Measurements from ENCODE around the gene WDR5. TPM values are rescaled to one million over a fixed set of nuclear protein-coding genes. Genes with fewer than 3 reads are reported as not detected.

Gene WDR5
- total RNA-seq, 4 donors from 2014 or later = 24.1 to 40.1 (median 27.1) TPM

GRCh38 chr9:134193912-134194535 is 58.1 kb downstream of the WDR5 start:
- Histone ChIP-seq H3K4me3 (replicated peaks in 1 of 3) (no peak overlapping the region), H3K27me3 (no peaks in the 10 kb centered on the region), H3K27ac (no peak overlapping the region), H3K4me1 (peaks cover 0 to 16% of the 10 kb centered on the region in 2 donors), H3K36me3 (no peaks in the 10 kb centered on the region), H3K9me3 (no peaks in the 10 kb centered on the region)
- peak in 1 of 2 donors; percentile 1 for DNase-seq
- no peak for TF ChIP-seq POLR2A (IDR thresholded peaks at IDR 0.05)
- TF ChIP-seq CTCF (IDR thresholded peaks at IDR 0.05) = no peak
- WGBS, 2 donors = 87 to 93% methylated on average over 8 to 11 of the region's 11 CpGs
- intact Hi-C loops (cut with DNase I) = no loop called here

- TF ChIP-seq POLR2A (IDR thresholded peaks at IDR 0.05) (no peak), CTCF (IDR thresholded peaks at IDR 0.05) (no peak)
- Histone ChIP-seq H3K27ac (no peak overlapping the region), H3K36me3 (no peaks in the 10 kb centered on the region), H3K9me3 (no peaks in the 10 kb centered on the region), H3K27me3 (no peaks in the 10 kb centered on the region), H3K4me1 (peaks cover 0 to 16% of the 10 kb centered on the region in 2 donors), H3K4me3 (replicated peaks in 1 of 3) (no peak overlapping the region)
- intact Hi-C loops (cut with DNase I) = no loop called here
- WGBS, 2 donors = 69 to 71% methylated on average over 6 of the region's 6 CpGs
- no peak for DNase-seq
Measured at GRCh38 chr9:134195558-134195957, 59.7 kb downstream of the WDR5 start.

- no peak for DNase-seq
Measured at GRCh38 chr9:134196911-134197310, 61.0 kb downstream of the WDR5 start.

GRCh38 chr9:134198791-134199190 is 62.9 kb downstream of the WDR5 start:
- intact Hi-C loops (cut with DNase I) = no loop called here
- DNase-seq = no peak
- H3K27ac ChIP-seq = no peak overlapping the region
- TF ChIP-seq POLR2A (IDR thresholded peaks at IDR 0.05) (no peak), CTCF (IDR thresholded peaks at IDR 0.05) (no peak)
- H3K27me3 ChIP-seq = no peaks in the 10 kb centered on the region
- peaks cover 0 to 4% of the 10 kb centered on the region in 2 donors for H3K4me1 ChIP-seq
- no peaks in the 10 kb centered on the region for H3K9me3 ChIP-seq
- no peaks in the 10 kb centered on the region for H3K36me3 ChIP-seq
- WGBS, 2 donors = 93 to 96% methylated on average over 3 of the region's 3 CpGs
- no peak overlapping the region for H3K4me3 ChIP-seq (replicated peaks in 1 of 3)

More at GRCh38 chr9:134196911-134197310, 61.0 kb downstream of the WDR5 start:
- Histone ChIP-seq H3K4me1 (peaks cover 0 to 16% of the 10 kb centered on the region in 2 donors), H3K36me3 (no peaks in the 10 kb centered on the region), H3K4me3 (replicated peaks in 1 of 3) (no peak overlapping the region), H3K27me3 (no peaks in the 10 kb centered on the region), H3K27ac (no peak overlapping the region), H3K9me3 (no peaks in the 10 kb centered on the region)
- intact Hi-C loops (cut with DNase I) = no loop called here
- TF ChIP-seq POLR2A (IDR thresholded peaks at IDR 0.05) = no peak
- 90 to 94% methylated on average over 5 to 6 of the region's 6 CpGs for WGBS, 2 donors

GRCh38 chr9:134200730-134201129 is 64.8 kb downstream of the WDR5 start:
- Histone ChIP-seq H3K4me1 (peaks cover 0 to 7% of the 10 kb centered on the region in 2 donors), H3K27ac (no peak overlapping the region), H3K4me3 (replicated peaks in 1 of 3) (no peak overlapping the region), H3K36me3 (no peaks in the 10 kb centered on the region), H3K9me3 (no peaks in the 10 kb centered on the region), H3K27me3 (no peaks in the 10 kb centered on the region)
- no peak for TF ChIP-seq CTCF (IDR thresholded peaks at IDR 0.05)
- TF ChIP-seq POLR2A (IDR thresholded peaks at IDR 0.05) = no peak
- intact Hi-C loops (cut with DNase I) = no loop called here
- 0 to 44% methylated on average over 1 of the region's 1 CpG for WGBS, 2 donors
- DNase-seq = no peak
